H1 (cell line): Measurements from ENCODE around the gene MED1. TPM values are rescaled to one million over a fixed set of nuclear protein-coding genes. Genes with fewer than 3 reads are reported as not detected.

Experiments
- SP1 ChIP-seq: IDR thresholded peaks from 2 replicates; pipeline ENCODE4 v1.6.1; 2011; ENCODE audit warnings: low read depth, low read length
- polyA plus RNA-seq, 7 experiments: library from polyadenylated mRNA; depleted of rRNA in 3 of 7; stranded (reverse) in 5 of 7; unstranded in 2 of 7; fragments of >200 nt in 5 of 7; fragments of 200-250 nt in 2 of 7; gene quantifications; 1 replicate in 5 of 7; 2 replicates in 1 of 7; 4 replicates in 1 of 7; pipeline versions ENCODE4 v1.2.1 to v1.2.3, GENCODE V29; 2011 to 2013; ENCODE audit warnings: missing spikeins in 2 of 7, mixed read lengths in 2 of 7
- total RNA-seq: library from RNA; stranded (reverse); fragmentation: NEBNext Ultra II Directional; extraction: Animal tissue kit (Norgen Biotek cat#: 25700); gene quantifications from 2 replicates; pipeline ENCODE4 v1.2.1, GENCODE V29; 2021

MED1 gene
- total and polyA plus RNA-seq, 2 of the 8 experiments (the other 6 are each of a cell fraction or from before 2014, with no cell fraction given): 24.7 to 56.5 TPM

DNA sequence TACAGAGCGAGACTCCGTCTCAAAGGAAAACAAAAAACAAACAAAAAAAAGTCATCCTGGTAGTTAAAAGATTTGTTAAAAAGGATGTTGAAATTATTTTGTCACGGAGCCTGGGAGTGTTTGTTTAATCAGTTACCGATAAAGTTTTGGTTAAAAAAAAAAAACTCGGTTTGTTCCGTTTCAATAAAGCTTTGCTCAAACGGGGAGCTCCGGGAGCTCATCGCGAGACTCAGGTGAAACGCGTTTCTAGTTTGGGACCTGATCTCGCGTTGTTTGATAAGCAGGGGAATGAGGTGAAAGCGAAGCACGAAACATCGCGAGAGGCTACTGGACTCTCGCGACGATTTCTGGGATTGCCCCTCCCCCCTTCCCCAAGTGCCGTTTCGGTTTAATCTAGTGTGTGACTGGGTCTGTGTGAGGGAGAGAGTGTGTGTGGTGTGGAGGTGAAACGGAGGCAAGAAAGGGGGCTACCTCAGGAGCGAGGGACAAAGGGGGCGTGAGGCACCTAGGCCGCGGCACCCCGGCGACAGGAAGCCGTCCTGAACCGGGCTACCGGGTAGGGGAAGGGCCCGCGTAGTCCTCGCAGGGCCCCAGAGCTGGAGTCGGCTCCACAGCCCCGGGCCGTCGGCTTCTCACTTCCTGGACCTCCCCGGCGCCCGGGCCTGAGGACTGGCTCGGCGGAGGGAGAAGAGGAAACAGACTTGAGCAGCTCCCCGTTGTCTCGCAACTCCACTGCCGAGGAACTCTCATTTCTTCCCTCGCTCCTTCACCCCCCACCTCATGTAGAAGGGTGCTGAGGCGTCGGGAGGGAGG is 10.3 kb upstream of the MED1 start, which contains the start of gene CDK12 (continued):
- TF ChIP-seq SP1: peak; percentile 84
